ENCODE data around the gene HS3ST2. TPM values are rescaled to one million over a fixed set of nuclear protein-coding genes. Genes with fewer than 3 reads are reported as not detected.

Gene HS3ST2
- total RNA-seq, 1 experiment from 2014 or later: 0.14 TPM

DNA sequence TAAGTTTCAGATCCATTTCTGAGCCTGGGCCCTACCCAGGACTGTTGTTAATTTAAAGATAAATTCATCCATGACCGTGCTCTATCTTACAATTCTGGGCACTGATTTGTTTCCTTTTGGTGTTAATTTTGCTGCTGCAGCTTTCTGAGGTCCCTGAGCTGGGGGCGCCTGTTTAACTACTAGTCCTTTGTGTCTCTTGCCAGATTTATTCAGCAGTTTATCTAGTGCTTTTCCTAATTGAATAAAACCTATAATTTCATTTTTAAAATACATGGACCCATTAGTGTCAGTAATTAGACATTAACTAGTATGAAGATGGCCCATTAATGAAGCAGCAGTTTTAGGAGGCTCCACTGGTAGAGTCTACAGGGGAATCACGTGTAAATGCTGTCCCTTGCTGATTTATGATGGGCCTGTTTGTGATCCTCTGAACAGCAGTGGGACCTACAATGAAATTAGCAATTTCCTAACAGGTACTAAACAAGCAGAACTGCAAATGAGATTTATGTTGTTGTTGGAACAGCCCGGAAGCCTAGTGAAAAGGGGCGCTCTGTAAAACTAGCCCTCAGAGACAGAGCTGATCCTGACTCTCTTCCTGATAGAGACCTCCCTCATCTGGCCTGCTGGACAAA lies 54.7 kb downstream of the HS3ST2 start:
- no peak for DNase-seq (ENCODE audit: unreplicated experiment)
- TF ChIP-seq, protein P1, sequence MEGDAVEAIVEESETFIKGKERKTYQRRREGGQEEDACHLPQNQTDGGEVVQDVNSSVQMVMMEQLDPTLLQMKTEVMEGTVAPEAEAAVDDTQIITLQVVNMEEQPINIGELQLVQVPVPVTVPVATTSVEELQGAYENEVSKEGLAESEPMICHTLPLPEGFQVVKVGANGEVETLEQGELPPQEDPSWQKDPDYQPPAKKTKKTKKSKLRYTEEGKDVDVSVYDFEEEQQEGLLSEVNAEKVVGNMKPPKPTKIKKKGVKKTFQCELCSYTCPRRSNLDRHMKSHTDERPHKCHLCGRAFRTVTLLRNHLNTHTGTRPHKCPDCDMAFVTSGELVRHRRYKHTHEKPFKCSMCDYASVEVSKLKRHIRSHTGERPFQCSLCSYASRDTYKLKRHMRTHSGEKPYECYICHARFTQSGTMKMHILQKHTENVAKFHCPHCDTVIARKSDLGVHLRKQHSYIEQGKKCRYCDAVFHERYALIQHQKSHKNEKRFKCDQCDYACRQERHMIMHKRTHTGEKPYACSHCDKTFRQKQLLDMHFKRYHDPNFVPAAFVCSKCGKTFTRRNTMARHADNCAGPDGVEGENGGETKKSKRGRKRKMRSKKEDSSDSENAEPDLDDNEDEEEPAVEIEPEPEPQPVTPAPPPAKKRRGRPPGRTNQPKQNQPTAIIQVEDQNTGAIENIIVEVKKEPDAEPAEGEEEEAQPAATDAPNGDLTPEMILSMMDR (IDR thresholded peaks at IDR 0.05; ENCODE audit: unreplicated experiment): no peak
- intact Hi-C loops (cut with micrococcal nuclease): no loop called here
- H3K36me3 Mint-ChIP-seq (ENCODE audit: insufficient read depth, unreplicated experiment): no peaks in the 10 kb centered on the region
- no peak overlapping the region for H3K27ac Mint-ChIP-seq (ENCODE audit: low read depth, unreplicated experiment)
- H3K4me1 Mint-ChIP-seq (ENCODE audit: insufficient read depth, unreplicated experiment): no peaks in the 10 kb centered on the region
- POLR2A ChIA-PET: no interaction called here
- BruUV-seq (replicated peaks): no TSS peak
- CTCF ChIA-PET: no interaction called here
- H3K9me3 Mint-ChIP-seq (ENCODE audit: unreplicated experiment): no peaks in the 10 kb centered on the region
- peaks cover 14% of the 10 kb centered on the region for H3K27me3 Mint-ChIP-seq (ENCODE audit: insufficient read depth, unreplicated experiment)
- no peak overlapping the region for H3K4me3 Mint-ChIP-seq (ENCODE audit: unreplicated experiment)

DNA sequence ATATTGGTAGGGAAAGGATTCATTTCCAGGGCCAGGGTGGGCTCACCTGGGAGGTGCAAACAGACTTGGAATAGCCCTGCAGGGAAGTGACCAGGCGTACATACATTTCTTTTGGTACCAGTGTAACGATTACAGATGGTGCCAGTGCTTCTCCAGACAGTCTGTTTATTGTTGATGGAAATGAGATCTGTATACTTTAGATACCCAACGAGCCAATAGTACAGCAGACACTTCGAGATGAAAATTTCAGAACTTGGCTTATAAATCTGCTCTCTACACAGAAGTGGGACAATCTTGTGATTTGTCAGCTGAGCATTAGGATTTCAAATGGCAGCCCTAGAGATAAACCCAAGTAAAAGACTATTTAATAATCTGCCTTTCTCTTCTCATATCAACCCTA lies 57.9 kb downstream of the HS3ST2 start:
- intact Hi-C loops (cut with micrococcal nuclease): no loop called here
- no TSS peak for BruUV-seq (replicated peaks)
- Mint-ChIP-seq H3K27me3 (ENCODE audit: insufficient read depth, unreplicated experiment) (peaks cover 16% of the 10 kb centered on the region), H3K27ac (ENCODE audit: low read depth, unreplicated experiment) (no peak overlapping the region), H3K4me3 (ENCODE audit: unreplicated experiment) (no peak overlapping the region), H3K36me3 (ENCODE audit: insufficient read depth, unreplicated experiment) (no peaks in the 10 kb centered on the region), H3K4me1 (ENCODE audit: insufficient read depth, unreplicated experiment) (no peaks in the 10 kb centered on the region), H3K9me3 (ENCODE audit: unreplicated experiment) (no peaks in the 10 kb centered on the region)
- TF ChIP-seq, protein P1 (IDR thresholded peaks at IDR 0.05; ENCODE audit: unreplicated experiment): no peak
- ChIA-PET POLR2A (no interaction called here), CTCF (interaction anchor here (0.6 to 0.7 kb wide), 2 partner anchors 13 to 199 kb away, joined by 3 to 4 read pairs; no protein-coding TSS in a partner anchor)
- no peak for DNase-seq (ENCODE audit: unreplicated experiment)

DNA sequence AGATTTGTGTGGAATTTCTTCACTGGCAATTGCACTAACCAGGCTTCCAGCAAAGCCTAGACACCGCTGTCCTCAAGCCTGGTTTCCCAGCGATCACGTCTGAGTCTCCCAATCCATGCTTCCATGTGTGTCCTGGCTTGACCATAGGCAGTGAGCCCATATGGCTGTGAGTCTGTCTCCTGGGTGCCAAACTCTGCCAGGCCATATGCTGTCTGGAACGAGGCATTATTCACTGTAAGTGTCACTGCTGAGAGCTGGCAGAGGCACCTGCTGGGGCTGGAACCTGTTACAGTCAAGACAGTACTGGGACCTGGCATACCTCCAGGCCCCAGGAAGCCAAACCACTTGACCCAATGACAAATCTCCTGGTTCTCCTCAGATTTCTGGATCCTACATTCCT lies 60.4 kb downstream of the HS3ST2 start:
- ChIA-PET CTCF (no interaction called here), POLR2A (no interaction called here)
- BruUV-seq (replicated peaks): no TSS peak
- no peak for DNase-seq (ENCODE audit: unreplicated experiment)
- Mint-ChIP-seq H3K4me3 (ENCODE audit: unreplicated experiment) (no peak overlapping the region), H3K9me3 (ENCODE audit: unreplicated experiment) (no peaks in the 10 kb centered on the region), H3K4me1 (ENCODE audit: insufficient read depth, unreplicated experiment) (no peaks in the 10 kb centered on the region), H3K27me3 (ENCODE audit: insufficient read depth, unreplicated experiment) (peaks cover 41% of the 10 kb centered on the region), H3K27ac (ENCODE audit: low read depth, unreplicated experiment) (no peak overlapping the region), H3K36me3 (ENCODE audit: insufficient read depth, unreplicated experiment) (no peaks in the 10 kb centered on the region)
- intact Hi-C loops (cut with micrococcal nuclease): no loop called here
- TF ChIP-seq, protein P1 (IDR thresholded peaks at IDR 0.05; ENCODE audit: unreplicated experiment): no peak

DNA sequence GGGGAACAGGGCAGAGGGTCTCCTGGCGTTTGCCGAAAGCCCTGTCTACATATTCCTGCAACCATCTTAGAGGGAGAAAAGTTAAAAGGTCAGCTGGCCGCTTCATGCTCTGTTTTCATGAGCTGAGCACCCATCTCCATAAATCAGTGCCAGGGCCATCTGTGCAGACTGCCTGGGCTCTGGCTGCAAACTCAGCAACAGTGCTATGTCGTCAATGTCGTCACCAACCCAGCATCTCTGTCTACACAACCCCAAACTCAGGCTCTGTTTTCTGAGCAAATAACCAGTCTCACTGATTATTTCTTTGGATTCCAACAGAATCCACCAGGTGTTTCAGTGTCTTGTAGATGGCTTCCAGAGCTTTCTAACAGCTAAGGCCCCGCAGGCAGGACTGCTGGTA lies 65.0 kb downstream of the HS3ST2 start:
- TF ChIP-seq, protein P1 (IDR thresholded peaks at IDR 0.05; ENCODE audit: unreplicated experiment): no peak
- DNase-seq (ENCODE audit: unreplicated experiment): no peak
- Mint-ChIP-seq H3K4me1 (ENCODE audit: insufficient read depth, unreplicated experiment) (no peaks in the 10 kb centered on the region), H3K9me3 (ENCODE audit: unreplicated experiment) (no peaks in the 10 kb centered on the region), H3K27ac (ENCODE audit: low read depth, unreplicated experiment) (no peak overlapping the region), H3K4me3 (ENCODE audit: unreplicated experiment) (no peak overlapping the region), H3K27me3 (ENCODE audit: insufficient read depth, unreplicated experiment) (peaks cover 64% of the 10 kb centered on the region), H3K36me3 (ENCODE audit: insufficient read depth, unreplicated experiment) (no peaks in the 10 kb centered on the region)
- ChIA-PET CTCF (interaction anchor here (0.5 to 1.6 kb wide), 2 partner anchors 19 to 234 kb away, joined by 3 to 4 read pairs; no protein-coding TSS in a partner anchor), POLR2A (interaction anchor here (0.7 kb wide), 1 partner anchor 36 kb away, joined by 3 read pairs; no protein-coding TSS in a partner anchor)
- BruUV-seq (replicated peaks): no TSS peak
- intact Hi-C loops (cut with micrococcal nuclease): no loop called here
